K562 (cell line): ENCODE results near the gene NTM. TPM values are rescaled to one million over a fixed set of nuclear protein-coding genes. Genes with fewer than 3 reads are reported as not detected.

Experiments
- polyA plus RNA-seq, 8 experiments: library from polyadenylated mRNA; depleted of rRNA in 4 of 8; stranded (reverse) in 5 of 8; unstranded in 3 of 8; fragments of >200 nt; fragmentation: Nextera tagmentation in 2 of 8; fragmentation: Illumina TruSeq in 1 of 8; extraction: Ambion mirVana in 2 of 8; extraction: Trizol in 1 of 8; gene quantifications; 2 replicates each; pipeline versions ENCODE4 v1.2.1 to v1.2.3, GENCODE V29; 2011 to 2014; ENCODE audit warnings: inconsistent platforms in 1 of 8, missing spikeins in 1 of 8
- total RNA-seq, 7 experiments: library from RNA; depleted of rRNA in 6 of 7; stranded (reverse); fragments of >200 nt in 6 of 7; fragmentation: Illumina TruSeq in 2 of 7; extraction: Trizol in 2 of 7; gene quantifications; 2 replicates each; pipeline versions ENCODE4 v1.2.1 to v1.2.3, GENCODE V29; 2011 to 2021; ENCODE audit warnings: low replicate concordance in 1 of 7
- TF ChIP-seq, protein P1 (sequence below), 2 experiments: fragments of 450-650 bp; formaldehyde crosslinking in 1 of 2; IDR thresholded peaks; 2 replicates each; pipeline versions ENCODE4 v1.4.0 to v1.6.1; 2014 to 2020; ENCODE audit warnings: mild to moderate bottlenecking in 2 of 2, borderline replicate concordance in 1 of 2, low read depth in 1 of 2

The NTM gene
- total and polyA plus RNA-seq, 9 of the 15 experiments (the other 6 are each of a cell fraction or from before 2014, with no cell fraction given): not detected

DNA sequence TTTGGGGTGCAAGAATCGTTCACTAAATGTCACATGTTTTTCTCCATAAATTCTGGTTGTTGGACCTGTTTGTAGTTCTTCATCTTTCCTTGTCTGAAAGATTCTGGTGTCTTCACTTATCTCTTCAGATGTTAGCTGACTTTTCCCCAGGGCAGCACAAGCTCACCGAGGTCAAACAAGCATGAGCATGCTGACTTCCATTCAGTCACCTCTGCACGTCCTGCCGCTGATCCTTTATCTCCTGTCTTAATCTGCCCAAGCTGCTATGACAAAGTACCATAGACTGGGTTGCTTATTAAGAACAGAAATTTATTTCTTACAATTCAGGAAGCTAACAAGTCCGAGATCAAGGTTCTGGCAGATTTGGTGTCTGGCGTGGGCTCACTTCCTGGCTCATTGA lies 800.6 kb downstream of the NTM start (continued):
- TF ChIP-seq, protein P1, sequence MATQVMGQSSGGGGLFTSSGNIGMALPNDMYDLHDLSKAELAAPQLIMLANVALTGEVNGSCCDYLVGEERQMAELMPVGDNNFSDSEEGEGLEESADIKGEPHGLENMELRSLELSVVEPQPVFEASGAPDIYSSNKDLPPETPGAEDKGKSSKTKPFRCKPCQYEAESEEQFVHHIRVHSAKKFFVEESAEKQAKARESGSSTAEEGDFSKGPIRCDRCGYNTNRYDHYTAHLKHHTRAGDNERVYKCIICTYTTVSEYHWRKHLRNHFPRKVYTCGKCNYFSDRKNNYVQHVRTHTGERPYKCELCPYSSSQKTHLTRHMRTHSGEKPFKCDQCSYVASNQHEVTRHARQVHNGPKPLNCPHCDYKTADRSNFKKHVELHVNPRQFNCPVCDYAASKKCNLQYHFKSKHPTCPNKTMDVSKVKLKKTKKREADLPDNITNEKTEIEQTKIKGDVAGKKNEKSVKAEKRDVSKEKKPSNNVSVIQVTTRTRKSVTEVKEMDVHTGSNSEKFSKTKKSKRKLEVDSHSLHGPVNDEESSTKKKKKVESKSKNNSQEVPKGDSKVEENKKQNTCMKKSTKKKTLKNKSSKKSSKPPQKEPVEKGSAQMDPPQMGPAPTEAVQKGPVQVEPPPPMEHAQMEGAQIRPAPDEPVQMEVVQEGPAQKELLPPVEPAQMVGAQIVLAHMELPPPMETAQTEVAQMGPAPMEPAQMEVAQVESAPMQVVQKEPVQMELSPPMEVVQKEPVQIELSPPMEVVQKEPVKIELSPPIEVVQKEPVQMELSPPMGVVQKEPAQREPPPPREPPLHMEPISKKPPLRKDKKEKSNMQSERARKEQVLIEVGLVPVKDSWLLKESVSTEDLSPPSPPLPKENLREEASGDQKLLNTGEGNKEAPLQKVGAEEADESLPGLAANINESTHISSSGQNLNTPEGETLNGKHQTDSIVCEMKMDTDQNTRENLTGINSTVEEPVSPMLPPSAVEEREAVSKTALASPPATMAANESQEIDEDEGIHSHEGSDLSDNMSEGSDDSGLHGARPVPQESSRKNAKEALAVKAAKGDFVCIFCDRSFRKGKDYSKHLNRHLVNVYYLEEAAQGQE (IDR thresholded peaks at IDR 0.05; ENCODE audit: borderline replicate concordance): no peak
- TF ChIP-seq, protein P1 (CRISPR knock-in tag; IDR thresholded peaks at IDR 0.05; ENCODE audit: low read depth): no peak
